ENCODE data around the gene CDPF1.

Gene CDPF1

DNA sequence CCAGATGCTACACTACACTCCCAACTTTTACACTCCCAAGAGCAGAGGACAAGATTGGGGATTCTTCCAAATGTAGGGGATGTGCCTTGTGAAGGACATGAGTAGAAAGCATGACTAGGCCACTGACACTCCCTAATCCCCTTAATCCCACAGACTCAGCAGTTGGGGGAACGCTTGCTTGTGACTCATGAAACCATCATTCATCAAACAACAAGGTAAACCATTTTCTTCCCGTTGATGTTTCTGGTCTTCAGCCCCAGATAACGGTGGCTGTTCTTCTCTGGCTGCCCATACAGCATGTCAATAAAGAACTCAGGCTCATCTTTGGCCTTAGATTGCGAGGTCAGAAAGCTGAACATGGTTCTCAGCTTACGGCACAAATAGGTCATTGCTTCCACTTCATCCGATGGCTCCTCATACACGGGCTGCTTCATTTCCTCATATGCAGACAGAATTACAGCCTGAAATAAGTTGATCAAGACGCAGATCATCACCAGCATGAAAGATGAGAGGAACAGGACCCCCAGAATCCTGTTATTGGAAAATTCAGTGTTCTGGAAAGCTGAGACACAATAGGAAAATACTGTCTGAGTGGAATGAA is 6.4 kb upstream of the CDPF1 start:
- no peak for DNase-seq

DNA sequence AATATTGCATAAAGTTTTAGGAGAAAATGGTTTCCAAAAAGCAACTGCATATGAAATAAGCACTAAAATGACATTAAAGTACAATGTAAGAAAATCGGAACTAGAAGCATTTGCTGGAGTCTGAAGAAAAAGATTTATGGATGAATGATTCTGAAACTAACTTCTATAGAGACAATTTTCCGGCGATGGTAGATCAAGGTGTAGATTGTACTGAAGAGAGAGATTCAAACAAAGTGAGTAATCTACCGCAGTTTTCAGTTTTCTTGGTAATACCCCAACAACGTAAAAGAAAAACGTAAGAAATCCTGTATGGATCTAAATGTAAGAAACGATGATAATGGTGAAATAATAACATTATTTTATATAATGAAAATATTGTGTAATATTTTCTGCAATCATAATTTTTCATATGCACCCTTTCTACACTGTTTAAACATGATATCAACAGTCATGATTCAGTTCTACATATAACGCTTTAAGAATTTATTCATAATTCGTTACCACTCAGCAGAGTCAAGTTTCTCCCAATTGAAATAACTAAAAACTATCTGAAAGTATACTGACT is 1.8 kb upstream of the CDPF1 start:
- no peak for DNase-seq

DNA sequence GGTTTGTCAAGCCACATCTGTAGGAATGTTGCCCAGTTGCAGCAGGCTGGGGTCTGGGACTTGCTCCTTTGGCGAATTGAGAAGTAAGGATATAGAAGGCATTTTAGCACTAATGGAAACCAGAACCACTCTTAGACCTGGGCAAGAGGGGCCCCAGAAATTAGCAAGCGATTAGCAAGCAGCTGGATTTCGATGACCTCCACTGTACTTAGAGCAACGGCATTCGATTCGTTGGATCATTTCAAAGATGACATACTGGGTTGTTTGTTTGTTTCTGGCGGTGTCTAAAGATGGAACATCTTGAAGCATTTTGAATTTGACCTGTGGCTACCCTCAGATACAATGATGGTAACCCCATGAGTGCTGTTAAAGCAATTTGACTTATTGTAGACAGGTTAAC is 1.2 kb upstream of the CDPF1 start:
- DNase-seq, result no peak

DNA sequence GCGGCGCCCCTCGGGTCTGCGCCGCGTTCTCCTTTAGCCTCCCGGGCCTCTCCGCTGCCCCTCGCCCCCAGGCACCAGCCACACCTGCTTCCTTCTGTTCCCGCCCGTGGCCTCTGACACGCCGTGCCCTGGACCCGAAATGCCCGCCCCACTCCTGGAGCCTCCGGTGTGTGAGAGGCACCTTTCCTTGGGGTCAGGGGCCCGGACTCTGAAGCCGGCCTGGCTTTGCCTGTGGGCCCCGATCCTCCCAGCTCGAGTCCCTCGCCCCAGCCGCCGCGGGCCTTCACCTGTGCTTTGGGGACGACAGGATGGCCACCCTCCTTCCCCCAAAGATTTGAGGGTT is 661 bp upstream of the CDPF1 start:
- no peak for DNase-seq

DNA sequence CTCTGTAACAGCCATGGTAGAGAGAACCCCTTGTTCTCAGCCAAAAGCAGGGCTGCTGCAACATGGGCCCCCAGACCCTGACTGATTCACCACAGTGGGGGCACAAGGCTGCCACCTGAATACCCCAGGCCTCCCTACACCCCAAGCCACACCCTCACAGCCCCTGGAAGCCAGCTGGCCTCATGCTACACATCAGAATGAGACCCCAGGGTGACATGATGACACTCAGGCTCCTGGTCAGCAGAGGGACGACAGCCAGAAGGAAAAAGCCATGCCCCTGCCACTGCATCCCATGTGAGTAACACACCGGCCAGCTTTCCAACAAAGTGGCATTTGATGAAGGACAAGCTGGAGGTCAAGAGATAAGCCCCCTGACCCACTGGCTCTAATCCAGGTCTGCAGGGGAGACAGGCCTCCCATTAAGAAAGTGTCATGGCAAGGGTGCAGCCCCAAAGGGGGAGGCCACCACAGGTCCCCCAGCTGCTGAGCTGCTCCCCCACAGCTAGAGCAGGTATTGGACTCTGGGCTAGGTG is 2.6 kb downstream of the CDPF1 start:
- no peak for DNase-seq

DNA sequence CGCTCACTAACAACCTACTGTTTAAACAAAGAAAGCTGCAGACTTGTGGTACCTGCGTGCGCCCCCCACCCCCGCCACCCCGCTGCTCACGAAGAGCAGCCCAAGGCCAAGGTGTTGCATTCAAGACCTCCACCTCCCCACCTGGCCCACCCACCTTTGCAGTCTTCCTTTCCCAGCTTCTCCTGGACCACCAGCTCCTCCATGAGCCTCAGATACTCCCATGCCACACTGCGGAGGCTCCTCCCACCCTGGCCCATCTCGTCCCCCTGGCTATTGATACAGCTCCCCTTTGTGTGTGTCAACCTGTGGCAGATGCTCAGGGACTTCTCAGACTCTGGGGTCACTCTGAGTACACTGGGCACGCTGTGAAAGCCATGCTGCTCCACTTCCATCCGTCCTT is 3.9 kb downstream of the CDPF1 start:
- DNase-seq, result no peak

DNA sequence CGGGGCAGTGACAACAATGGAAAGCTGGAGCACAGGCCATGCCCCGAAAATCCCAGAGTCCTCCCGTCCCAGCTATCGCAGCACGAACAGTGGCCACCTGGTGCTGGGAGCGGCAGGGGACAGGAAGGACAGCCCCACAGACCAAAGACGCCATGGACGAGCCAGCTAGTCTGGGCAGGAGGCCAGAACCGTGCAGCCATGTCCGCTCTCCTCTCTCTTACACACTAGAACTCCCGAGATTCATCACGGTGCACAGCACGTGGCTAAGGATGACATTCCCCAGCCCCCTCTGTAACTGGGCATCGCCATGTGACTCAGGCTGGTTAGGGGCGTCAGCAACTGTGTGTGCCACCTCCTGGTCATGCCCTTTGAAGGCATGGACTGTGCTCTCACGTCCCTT is 4.6 kb downstream of the CDPF1 start:
- DNase-seq, result no peak

DNA sequence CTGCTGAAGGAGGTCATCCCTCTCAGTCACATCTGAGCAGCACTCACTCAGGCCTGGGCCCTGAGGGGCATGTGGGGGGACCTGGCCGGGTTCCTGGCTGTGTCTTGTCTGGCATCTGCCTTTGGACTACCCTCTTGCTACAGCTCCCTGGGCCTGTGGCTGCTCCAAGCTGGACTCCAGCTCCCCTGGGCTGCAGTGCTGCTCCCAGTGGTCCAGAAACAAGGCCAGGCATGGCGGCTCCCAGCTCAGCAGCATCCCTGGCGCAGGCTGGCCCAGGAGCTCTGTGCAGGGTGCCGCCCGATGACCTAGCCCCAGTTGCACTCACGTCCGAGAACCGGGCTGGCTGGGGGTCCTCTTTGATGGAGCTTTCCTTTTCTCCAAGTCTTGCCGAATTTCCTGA is 5.3 kb downstream of the CDPF1 start:
- no peak for DNase-seq

DNA sequence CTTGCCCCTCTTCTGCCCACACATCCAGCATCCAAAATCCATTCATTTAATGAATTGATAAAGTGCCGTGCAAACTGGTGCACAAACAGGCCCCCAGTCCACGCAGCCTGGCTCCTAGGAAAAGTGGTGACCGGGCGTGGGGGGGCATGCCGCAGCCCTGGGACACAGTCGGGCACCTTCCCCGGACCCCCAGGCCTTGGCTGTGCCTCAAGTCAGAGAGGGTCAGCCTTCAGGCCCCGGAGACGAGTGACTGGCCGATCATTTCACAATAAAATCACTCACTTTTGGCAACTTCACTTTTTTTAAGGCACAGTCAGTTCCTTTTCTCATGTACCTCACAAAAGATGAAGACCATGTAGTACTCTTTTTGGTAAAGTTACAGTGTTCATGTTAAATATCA is 8.0 kb downstream of the CDPF1 start:
- no peak for DNase-seq

DNA sequence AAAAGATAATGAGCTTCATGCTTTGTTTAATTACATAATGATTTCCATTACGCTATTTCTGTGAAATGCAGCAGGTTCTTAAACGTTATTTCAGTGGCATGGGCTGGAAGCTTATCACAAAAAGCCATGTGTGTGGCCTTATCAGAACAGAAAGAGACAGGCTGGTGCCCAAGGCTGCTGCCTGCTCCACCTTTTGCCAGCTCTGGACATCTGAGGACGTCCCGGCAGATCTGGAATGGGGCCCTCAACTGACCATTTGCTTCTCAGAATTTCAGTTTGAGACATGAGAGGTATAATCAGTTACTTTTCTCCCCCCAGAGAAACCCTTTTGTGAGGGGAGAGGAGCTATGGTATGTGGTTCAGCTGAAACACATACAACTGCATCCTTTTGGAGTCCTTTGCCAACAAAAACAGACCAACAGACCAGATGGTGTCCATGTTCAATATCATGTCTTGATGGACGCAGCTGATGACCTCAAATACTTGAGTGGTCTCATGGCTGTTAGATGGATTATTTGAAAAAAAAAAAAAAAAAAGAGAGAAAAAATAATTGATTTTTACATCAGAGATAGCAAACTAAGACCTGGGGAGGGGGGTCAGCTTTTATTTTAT is 8.6 kb downstream of the CDPF1 start:
- no peak for DNase-seq

DNA sequence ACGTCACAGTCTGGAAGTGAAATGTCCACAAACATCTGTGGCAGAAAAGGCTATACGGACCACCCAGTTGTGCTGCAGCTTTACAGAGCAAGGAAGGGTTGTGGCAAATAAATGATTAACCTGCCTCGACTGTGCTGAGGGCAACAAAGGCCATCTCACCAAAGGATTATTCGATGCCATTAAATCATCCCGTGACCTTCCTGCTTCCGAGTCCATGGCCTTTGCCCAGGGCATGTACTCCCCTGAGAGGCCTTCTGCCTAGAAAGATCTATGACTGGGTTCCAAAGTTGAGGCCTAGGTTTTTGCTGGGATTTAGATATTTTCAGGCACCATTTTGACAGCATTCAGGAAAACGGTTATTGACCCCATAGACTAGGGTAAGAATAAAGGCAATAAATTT is 9.2 kb downstream of the CDPF1 start:
- DNase-seq, result no peak

DNA sequence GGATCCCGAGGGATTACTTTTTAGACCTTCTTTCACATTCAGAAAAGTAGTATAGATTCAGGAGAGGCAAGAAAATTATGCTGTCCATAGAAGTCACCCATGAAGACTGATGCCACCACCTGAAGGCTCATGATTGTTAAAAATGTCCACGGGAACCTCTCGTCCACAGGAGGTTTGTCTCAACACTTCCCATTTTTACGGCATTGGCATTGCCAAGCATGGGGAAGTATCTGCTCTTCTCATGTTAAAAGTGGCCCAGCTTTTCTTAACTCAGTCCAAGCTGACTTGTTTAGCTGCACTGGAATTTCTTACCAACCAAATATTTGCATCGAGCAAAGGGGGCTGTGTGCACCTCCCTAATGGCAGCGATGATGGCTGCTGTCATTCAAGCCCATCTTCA is 9.6 kb downstream of the CDPF1 start:
- no peak for DNase-seq

DNA sequence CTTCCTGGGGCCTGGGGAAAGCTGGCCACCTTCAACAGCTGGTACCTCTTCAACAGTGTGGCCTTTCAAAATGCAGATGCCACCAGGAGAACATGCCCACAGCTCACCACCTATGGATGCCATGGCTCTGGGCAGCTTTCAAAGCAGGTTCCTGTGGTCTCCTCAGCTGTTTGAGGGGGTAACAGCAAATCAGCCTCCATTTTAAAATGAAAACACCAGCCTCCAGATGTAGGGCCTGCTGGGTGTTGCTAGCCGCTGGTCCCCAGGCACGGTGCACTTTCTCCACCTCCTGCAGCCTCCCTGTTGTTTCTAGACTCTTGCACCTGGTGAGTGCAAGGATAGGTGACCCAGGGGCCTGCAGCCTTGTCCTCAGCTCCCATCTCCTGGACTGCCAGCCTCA is 10.0 kb downstream of the CDPF1 start:
- DNase-seq, result no peak

DNA sequence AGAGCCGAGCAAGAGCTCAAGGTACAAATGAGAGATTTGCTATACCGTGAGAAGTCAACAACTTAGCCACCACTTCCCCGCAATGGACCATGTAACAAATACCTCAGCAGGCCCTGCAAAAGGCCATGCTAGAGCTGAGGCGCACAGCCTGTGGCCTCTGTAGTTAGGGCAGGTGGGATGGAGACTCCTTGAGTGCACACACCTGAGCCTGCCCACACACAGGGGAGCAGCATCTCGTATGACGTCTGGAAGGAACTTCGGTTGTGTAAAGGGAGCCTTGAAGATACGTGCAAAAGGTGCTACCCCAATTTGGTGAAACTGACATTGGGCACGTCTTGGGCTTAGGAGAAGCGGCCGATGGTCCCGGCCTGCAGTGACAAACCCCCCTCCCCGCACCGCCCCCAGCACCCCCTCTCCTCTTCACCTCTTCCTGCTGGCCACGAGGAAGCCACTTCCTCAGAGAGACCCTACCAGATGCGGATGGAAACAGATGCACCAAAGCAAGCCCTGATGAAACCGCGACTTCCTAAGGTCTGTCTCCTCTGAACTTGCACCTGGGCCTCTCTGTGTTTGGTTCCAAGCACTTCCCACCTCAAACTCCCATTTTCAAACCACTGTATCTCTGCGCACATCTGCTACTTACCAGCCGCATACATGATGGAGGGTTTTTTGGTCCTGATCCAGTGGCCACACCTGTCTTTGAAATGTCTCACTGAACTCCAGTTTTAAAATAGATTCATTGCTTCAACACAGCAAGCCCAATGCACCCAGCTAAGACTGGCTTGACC is 10.6 kb downstream of the CDPF1 start:
- DNase-seq, result no peak

DNA sequence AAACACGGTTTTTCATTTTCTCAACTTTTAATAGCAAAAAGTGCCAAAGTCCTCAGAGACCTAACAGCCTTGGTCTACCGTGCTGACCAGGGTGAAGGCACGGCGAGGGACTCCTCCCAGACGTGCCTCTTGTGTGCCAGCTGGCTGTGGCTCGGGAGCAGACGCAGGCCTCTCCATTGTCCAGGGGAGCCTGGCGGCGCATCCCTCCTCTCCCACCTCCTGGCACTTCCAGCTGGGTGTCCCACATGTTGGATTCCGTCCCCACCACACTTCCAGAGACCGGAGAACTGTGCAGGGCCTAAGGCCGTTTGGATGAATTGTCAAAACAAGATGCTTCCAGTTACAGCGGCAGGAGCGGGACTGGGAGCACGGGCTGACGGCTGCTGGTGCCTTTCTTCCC is 11.6 kb downstream of the CDPF1 start:
- no peak for DNase-seq

DNA sequence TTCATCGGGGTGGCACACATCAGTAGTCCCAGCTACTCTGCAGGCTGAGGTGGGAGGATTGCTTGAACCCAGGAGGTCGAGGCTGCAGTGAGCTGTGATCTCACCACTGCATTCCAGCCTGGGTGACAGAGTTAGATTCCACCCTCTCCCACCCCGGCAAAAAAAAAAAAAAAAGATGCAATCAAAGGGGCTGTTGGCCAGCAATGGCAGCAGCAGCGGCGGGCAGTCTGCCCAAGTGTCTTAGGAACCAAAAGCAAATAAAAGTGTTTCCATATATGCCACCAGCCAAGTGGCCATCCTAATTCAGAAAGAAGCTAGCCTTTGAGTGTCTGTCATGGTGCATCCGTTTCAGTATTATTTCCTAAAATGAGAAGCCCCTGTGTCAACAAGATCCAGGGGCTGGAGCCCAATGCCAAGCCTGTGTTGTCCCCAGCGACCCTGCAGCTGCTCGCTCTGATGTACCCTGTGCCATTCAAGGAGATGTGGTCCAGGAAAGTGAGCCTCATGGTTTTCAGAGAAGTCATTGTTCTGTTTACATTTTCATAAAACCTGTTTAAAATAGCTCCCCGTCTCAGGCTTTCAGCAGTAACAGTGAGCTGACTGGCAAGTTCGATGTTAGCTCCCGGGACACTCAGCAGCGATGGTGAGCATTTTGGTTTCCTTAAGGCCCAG is 12.5 kb downstream of the CDPF1 start:
- no peak for DNase-seq

DNA sequence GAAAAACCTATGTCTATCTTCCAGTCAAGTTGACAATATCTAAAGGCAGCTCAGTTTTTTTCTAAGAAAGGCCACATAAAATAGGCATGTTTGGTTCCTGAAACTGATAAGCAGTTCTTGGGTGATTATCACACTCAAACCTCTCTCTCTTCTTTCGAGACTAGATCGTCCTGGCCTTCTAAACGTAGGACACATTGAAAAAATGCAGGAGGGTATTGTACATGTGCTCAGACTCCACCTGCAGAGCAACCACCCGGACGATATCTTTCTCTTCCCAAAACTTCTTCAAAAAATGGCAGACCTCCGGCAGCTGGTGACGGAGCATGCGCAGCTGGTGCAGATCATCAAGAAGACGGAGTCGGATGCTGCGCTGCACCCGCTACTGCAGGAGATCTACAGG is 15.1 kb downstream of the CDPF1 start:
- DNase-seq, result no peak

DNA sequence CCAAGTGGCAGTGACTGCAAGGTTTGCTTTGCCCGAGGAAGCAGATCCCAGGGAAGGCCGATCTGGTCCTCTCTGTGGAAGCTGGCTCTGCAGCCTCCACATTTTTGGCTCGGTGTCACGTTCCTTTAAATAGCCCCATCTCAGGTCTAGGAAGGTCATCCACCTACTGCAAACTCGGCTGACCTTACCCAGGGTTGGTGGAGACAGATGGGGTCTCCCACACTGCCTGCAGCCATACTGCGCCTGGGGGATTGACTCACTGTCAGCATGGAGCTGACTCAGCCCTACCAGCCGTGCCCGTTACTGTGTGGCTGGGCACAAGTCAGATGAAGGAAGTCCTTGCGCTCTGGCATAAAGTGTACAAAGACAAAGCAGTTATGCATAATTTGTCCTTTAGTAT is 16.9 kb downstream of the CDPF1 start:
- DNase-seq, result peak; percentile 53

DNA sequence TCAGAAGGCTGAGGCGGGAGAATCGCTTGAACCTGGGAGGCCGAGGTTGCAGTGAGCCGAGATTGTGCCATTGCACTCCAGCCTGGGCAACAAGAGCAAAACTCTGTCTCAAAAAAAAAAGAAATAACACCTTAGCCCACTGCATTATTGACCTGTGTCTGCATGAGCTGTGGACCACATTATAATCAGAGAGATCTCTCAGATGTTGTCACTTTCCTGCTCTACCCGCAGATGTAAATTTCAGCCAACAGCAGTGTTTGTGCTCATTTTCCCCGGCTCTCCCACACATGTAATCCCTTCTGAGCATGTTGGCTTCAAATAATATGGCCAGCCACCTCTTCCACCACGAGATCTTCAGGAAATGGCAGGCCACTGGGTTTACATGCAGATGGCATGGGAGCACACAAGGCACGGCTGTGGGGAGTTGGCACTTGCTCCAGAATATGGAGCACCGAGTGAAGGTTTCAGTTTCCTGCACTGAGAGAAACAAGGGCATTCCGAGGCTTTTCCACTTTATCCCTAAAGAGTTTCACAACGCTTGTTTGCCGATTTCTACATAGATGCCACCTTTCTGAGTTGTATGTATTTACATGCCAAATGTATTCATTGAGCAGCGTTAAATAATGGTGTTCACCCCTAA is 19.7 kb downstream of the CDPF1 start:
- DNase-seq, result no peak

DNA sequence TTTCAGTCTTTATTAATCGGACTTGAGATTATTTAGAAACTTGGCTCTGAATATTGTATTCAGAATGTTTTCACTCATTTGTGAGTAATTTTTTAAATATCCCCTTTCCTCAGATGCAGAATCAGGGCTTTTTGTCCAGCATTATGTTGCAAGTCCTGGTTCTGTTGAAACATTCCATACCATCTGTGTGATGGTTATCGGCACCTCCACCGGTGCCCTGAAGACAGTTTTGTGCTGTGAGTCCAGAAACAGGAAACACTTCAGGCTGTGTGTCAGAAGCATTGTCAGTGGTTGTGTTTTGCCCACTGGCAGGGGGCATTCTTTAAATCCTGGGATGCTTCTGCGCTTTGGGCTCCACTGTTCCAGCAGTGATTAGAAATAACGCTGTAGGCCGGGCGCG is 20.4 kb downstream of the CDPF1 start:
- DNase-seq, result no peak

DNA sequence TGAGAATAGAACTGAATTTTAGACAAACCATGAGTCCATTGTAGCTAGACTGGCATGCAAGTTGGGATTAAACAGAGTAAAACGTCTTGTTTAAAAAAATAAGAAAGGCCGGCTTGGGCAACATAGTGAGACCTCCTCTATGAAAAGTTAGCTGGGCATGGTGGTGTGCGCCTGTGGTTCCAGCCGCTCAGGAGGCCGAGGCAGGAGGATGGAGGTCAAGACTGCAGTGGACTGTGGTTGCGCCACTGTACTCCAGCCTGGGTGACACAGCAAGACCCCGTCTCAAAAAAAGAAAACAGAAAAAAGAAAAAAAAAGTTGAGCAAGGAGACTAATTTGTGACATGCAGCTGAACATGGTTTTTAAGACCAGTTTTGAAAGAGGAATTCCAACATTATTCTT is 23.5 kb downstream of the CDPF1 start:
- no peak for DNase-seq

DNA sequence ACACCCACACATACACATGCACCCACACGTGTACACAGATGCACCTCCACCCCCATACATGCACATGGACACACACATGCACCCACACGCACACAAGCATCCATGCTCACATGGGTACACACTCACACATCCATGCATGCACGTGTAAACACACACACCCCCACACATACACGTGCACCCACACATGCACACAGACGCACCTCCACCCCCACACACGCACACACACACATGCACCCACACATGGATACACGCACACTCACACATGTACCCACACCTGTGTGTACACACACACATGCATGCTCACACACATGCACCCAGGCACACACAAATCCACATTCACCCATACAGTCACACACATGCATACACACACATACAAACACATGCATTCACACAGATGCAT is 24.5 kb downstream of the CDPF1 start:
- DNase-seq, result no peak

DNA sequence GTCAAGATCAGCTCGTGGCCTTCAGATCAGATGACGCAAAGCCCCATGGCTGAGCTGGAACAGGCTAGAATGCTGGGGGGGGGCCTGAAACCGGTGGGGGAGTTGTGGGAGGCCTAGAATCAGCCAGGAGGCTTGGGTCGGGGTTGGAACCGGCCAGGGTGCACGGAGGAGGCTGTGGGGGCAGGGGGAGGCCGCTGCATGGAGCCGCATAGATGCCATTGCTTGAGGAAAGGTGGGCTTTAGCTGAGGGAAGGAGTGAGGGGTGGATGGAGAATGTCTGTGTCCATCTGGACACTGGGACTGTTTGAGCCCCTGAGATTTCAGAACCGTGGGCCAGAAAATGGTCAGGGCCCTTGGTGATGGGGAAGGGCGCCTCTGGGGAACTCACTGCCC is 25.2 kb downstream of the CDPF1 start:
- DNase-seq, result no peak
